ENCODE data around the gene ATF7. TPM values are rescaled to one million over a fixed set of nuclear protein-coding genes. Genes with fewer than 3 reads are reported as not detected.

Gene ATF7
- total and polyA plus RNA-seq, 2 of the 13 experiments (the other 11 are each of a cell fraction or from before 2014, with no cell fraction given): 9.6 to 16.2 TPM

- no peaks in the 10 kb centered on the region for H3K9me3 ChIP-seq (ENCODE audit: low read length)
- 98% methylated on average over 13 of the region's 13 CpGs for WGBS (ENCODE audit: low lambda C conversion rate)
- no peak overlapping the region for H3K9ac ChIP-seq (ENCODE audit: insufficient read depth, low read depth, low read length)
- in situ Hi-C loops (cut with HindIII; ENCODE audit: extremely low pct_ligation_motif_present, low pct_unique_long_range_greater_than_20kb): no loop called here
- TF ChIP-seq ZNF619 (CRISPR knock-in tag; IDR thresholded peaks at IDR 0.05) (no peak), ZFP36 (IDR thresholded peaks at IDR 0.05; ENCODE audit: borderline replicate concordance, low read depth, low read length, partially characterized antibody) (no peak), ZNF318 (CRISPR knock-in tag; IDR thresholded peaks at IDR 0.05) (no peak), ZNF639 (CRISPR knock-in tag; conservative IDR thresholded peaks at IDR 0.05) (no peak), SNAPC5 (CRISPR knock-in tag; IDR thresholded peaks at IDR 0.05; ENCODE audit: borderline replicate concordance) (no peak), ZC3H13 (CRISPR knock-in tag; IDR thresholded peaks at IDR 0.05) (no peak), HBP1 (CRISPR knock-in tag; IDR thresholded peaks at IDR 0.05; ENCODE audit: low read depth) (no peak)
- H3K36me3 ChIP-seq (replicated peaks in 1 of 2; ENCODE audit: control insufficient read depth in 1 of 2, insufficient read depth in 2 of 2, low read length in 2 of 2): peaks cover 10 to 44% of the 10 kb centered on the region in 2 experiments
- H3K27ac ChIP-seq (ENCODE audit: extremely low read length, insufficient read depth, low read length): no peak overlapping the region
- no peak overlapping the region for H3K4me2 ChIP-seq (ENCODE audit: low read depth, low read length)
- H3K79me2 ChIP-seq (ENCODE audit: insufficient read depth, low read length): no peaks in the 10 kb centered on the region
- BruUV-seq (replicated peaks): no TSS peak
- no peak overlapping the region for H2AFZ ChIP-seq (ENCODE audit: low read length)
- no peaks in the 10 kb centered on the region for H4K20me1 ChIP-seq (ENCODE audit: insufficient read depth, low read length)
- no peak for DNase-seq (ENCODE audit: low spot score)
- intact Hi-C loops (cut with micrococcal nuclease; ENCODE audit: unreplicated experiment): no loop called here
- ChIA-PET POLR2A (interaction anchor here (0.6 kb wide), 1 partner anchor 15 kb away, joined by 5 read pairs; no protein-coding TSS in a partner anchor), CTCF (ENCODE audit: low intra/inter-chr PET ratio, low total read pairs) (no interaction called here)
- H3K27me3 ChIP-seq (ENCODE audit: control insufficient read depth in 1 of 2, insufficient read depth in 2 of 2, low read length in 2 of 2): no peaks in the 10 kb centered on the region
- no peaks in the 10 kb centered on the region for H3K4me1 ChIP-seq (ENCODE audit: insufficient read depth, low read length)
- H3K4me3 ChIP-seq (replicated peaks in 1 of 3; ENCODE audit: insufficient read depth in 1 of 3, low read depth in 2 of 3, low read length in 3 of 3): no peak overlapping the region
- no peak for ATAC-seq
- no peak for FAIRE-seq
Measured at GRCh38 chr12:53524476-53524875, 101.7 kb downstream of the ATF7 start.

All from HepG2 (cell line).